ENCODE data around the gene ZNF536. TPM values are rescaled to one million over a fixed set of nuclear protein-coding genes. Genes with fewer than 3 reads are reported as not detected.

Gene ZNF536
- total and polyA plus RNA-seq, 2 donors (not counting 3 experiments of a cell fraction or from before 2014, with no cell fraction given) = not detected

DNA sequence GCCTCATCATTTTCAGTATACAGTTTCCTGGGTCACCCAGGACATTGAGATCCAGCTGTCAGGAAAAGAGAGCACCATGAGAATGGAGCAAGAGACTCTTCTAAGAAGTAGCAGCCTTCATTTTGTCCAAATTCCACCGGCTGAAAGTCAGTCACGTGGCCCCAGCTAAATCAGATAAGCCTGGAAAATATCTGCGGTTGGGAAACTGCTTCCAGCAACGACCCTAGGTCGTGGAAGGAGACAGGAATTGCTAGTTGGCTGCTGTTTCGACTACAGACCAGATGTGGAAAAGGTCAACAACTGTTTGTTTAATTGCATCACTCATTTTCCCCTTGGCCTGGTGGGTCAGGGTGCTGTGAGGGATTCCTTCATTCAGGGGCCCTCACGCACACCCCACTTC, 107.0 kb downstream of the ZNF536 start:
- BruUV-seq (replicated peaks) = no TSS peak
- H3K9me1 ChIP-seq (replicated peaks; ENCODE audit: control insufficient read depth, extremely low read depth, insufficient read depth, low read length) = no peaks in the 10 kb centered on the region
- dilution Hi-C loops (cut with MboI; ENCODE audit: extremely low pct_ligation_motif_present, low sequenced_read_pairs) (no loop called here), intact Hi-C loops (cut with micrococcal nuclease) (no loop called here)
- no peaks in the 10 kb centered on the region for H3K36me3 ChIP-seq (ENCODE audit: control insufficient read depth in 2 of 2, extremely low read depth in 1 of 2, insufficient read depth in 2 of 2, low read length in 2 of 2)
- DNase-seq (ENCODE audit: low read depth, low spot score) (no peak), FAIRE-seq (no peak)
- H3K9ac ChIP-seq (replicated peaks; ENCODE audit: extremely low read depth, insufficient read depth, low read length) = no peak overlapping the region
- CTCF ChIA-PET = no interaction called here
- no peaks in the 10 kb centered on the region for H3K79me2 ChIP-seq (ENCODE audit: control insufficient read depth, insufficient read depth, low read length)
- no peak overlapping the region for H3K4me3 ChIP-seq (replicated peaks in 1 of 3; ENCODE audit: insufficient read depth in 1 of 3, low read depth in 1 of 3, low read length in 3 of 3)
- peaks cover 2% of the 10 kb centered on the region for H3K9me3 ChIP-seq (replicated peaks; ENCODE audit: control insufficient read depth, insufficient read depth, low read length)
- no peak for TF ChIP-seq MAX (IDR thresholded peaks at IDR 0.05; ENCODE audit: insufficient read depth, insufficient read length)
- TF ChIP-seq GATA2 (IDR thresholded peaks at IDR 0.05; ENCODE audit: insufficient read depth, insufficient read length, low read depth, low read length) = no peak
- no peaks in the 10 kb centered on the region for H3K4me1 ChIP-seq (ENCODE audit: control insufficient read depth, extremely low read depth, insufficient read depth, low read length)
- POLR2A ChIA-PET = no interaction called here
- H3K4me2 ChIP-seq (ENCODE audit: insufficient read depth, low read length) = no peak overlapping the region
- no peaks in the 10 kb centered on the region for H4K20me1 ChIP-seq (replicated peaks; ENCODE audit: control insufficient read depth, extremely low read depth, insufficient read depth, low read length)
- no peaks in the 10 kb centered on the region for H3K27me3 ChIP-seq (ENCODE audit: control insufficient read depth in 2 of 2, insufficient read depth in 2 of 2, low read length in 2 of 2)
- no peak overlapping the region for H3K27ac ChIP-seq (ENCODE audit: insufficient read depth, low read depth, low read length)
- no peak overlapping the region for H2AFZ ChIP-seq (ENCODE audit: low read depth, low read length)

GRCh38 chr19:30480097-30480496, 107.9 kb downstream of the ZNF536 start:
- H4K20me1 ChIP-seq (replicated peaks; ENCODE audit: control insufficient read depth, extremely low read depth, insufficient read depth, low read length) = no peaks in the 10 kb centered on the region
- H3K4me3 ChIP-seq (replicated peaks in 1 of 3; ENCODE audit: insufficient read depth in 1 of 3, low read depth in 1 of 3, low read length in 3 of 3) = no peak overlapping the region
- no peak for FAIRE-seq
- no peaks in the 10 kb centered on the region for H3K27me3 ChIP-seq (ENCODE audit: control insufficient read depth in 2 of 2, insufficient read depth in 2 of 2, low read length in 2 of 2)
- no peak overlapping the region for H2AFZ ChIP-seq (ENCODE audit: low read depth, low read length)
- H3K4me1 ChIP-seq (ENCODE audit: control insufficient read depth, extremely low read depth, insufficient read depth, low read length) = no peaks in the 10 kb centered on the region
- no TSS peak for BruUV-seq (replicated peaks)
- POLR2A ChIA-PET = no interaction called here
- no peak overlapping the region for H3K27ac ChIP-seq (ENCODE audit: insufficient read depth, low read depth, low read length)
- H3K79me2 ChIP-seq (ENCODE audit: control insufficient read depth, insufficient read depth, low read length) = no peaks in the 10 kb centered on the region
- no peaks in the 10 kb centered on the region for H3K9me1 ChIP-seq (replicated peaks; ENCODE audit: control insufficient read depth, extremely low read depth, insufficient read depth, low read length)
- H3K36me3 ChIP-seq (ENCODE audit: control insufficient read depth in 2 of 2, extremely low read depth in 1 of 2, insufficient read depth in 2 of 2, low read length in 2 of 2) = no peaks in the 10 kb centered on the region
- H3K9me3 ChIP-seq (replicated peaks; ENCODE audit: control insufficient read depth, insufficient read depth, low read length) = peaks cover 2% of the 10 kb centered on the region
- CTCF ChIA-PET = no interaction called here
- DNase-seq (ENCODE audit: low read depth, low spot score) = no peak
- dilution Hi-C loops (cut with MboI; ENCODE audit: extremely low pct_ligation_motif_present, low sequenced_read_pairs) (no loop called here), intact Hi-C loops (cut with micrococcal nuclease) (no loop called here)
- H3K4me2 ChIP-seq (ENCODE audit: insufficient read depth, low read length) = no peak overlapping the region
- no peak overlapping the region for H3K9ac ChIP-seq (replicated peaks; ENCODE audit: extremely low read depth, insufficient read depth, low read length)
- TF ChIP-seq CTCF (IDR thresholded peaks at IDR 0.05; ENCODE audit: extremely low read depth in 1 of 2, insufficient read depth in 1 of 2, low read depth in 1 of 2, low read length in 2 of 2) (no peak), MYC (IDR thresholded peaks at IDR 0.05; ENCODE audit: low read depth, low read length) (no peak), POLR2AphosphoS5 (IDR thresholded peaks at IDR 0.05; ENCODE audit: insufficient read depth, low read depth, low read length) (no peak), EZH2 (IDR thresholded peaks at IDR 0.05; ENCODE audit: borderline replicate concordance, low read depth, low read length, severe bottlenecking) (no peak), JUN (IDR thresholded peaks at IDR 0.05; ENCODE audit: borderline replicate concordance, insufficient read depth, insufficient read length, low read depth) (no peak), MAX (IDR thresholded peaks at IDR 0.05; ENCODE audit: insufficient read depth, insufficient read length) (no peak)
